ENCODE data around the gene MYO18A.

Gene MYO18A

GRCh38 chr17:29112771-29113295, 67.4 kb downstream of the MYO18A start:
- Histone ChIP-seq H3K27me3 (replicated peaks; ENCODE audit: insufficient read depth, low read length) (no peaks in the 10 kb centered on the region), H3K4me1 (ENCODE audit: low read length) (no peaks in the 10 kb centered on the region), H3K27ac (ENCODE audit: low read length) (no peak overlapping the region), H2AFZ (ENCODE audit: low read length) (no peak overlapping the region), H3K36me3 (replicated peaks; ENCODE audit: insufficient read depth, low read length) (peaks cover 4% of the 10 kb centered on the region; the same call in 1 of the 2 replicates), H3K4me2 (ENCODE audit: low read depth, low read length) (no peak overlapping the region), H3F3A (ENCODE audit: insufficient read depth, low read length) (no peaks in the 10 kb centered on the region), H3K9ac (ENCODE audit: low read length) (no peak overlapping the region), H4K20me1 (ENCODE audit: insufficient read depth, low read length) (no peaks in the 10 kb centered on the region), H3K79me2 (ENCODE audit: low read length) (no peaks in the 10 kb centered on the region), H3K9me3 (replicated peaks; ENCODE audit: insufficient read depth, low read length) (no peaks in the 10 kb centered on the region), H3K9me2 (replicated peaks; ENCODE audit: insufficient read depth, low read length) (no peaks in the 10 kb centered on the region), H3K4me3 (ENCODE audit: low read length) (no peak overlapping the region)
- no peak for DNase-seq
- TF ChIP-seq EZH2 (optimal IDR thresholded peaks at IDR 0.05; ENCODE audit: low read depth, low read length) (no peak), EZH2phosphoT487 (IDR thresholded peaks at IDR 0.05; ENCODE audit: low read length) (no peak), CTCF (IDR thresholded peaks at IDR 0.05; ENCODE audit: low read length) (no peak)

- no peak overlapping the region for H2AFZ ChIP-seq (ENCODE audit: low read length)
- DNase-seq = peak; percentile 35
- no peaks in the 10 kb centered on the region for H4K20me1 ChIP-seq (ENCODE audit: insufficient read depth, low read length)
Measured at GRCh38 chr17:29111816-29112499, 68.2 kb downstream of the MYO18A start.

GRCh38 chr17:29110372-29110757, 69.8 kb downstream of the MYO18A start:
- Histone ChIP-seq H3K27me3 (replicated peaks; ENCODE audit: insufficient read depth, low read length) (no peaks in the 10 kb centered on the region), H3K36me3 (replicated peaks; ENCODE audit: insufficient read depth, low read length) (peaks cover 4% of the 10 kb centered on the region; the same call in 1 of the 2 replicates), H3K79me2 (ENCODE audit: low read length) (no peaks in the 10 kb centered on the region), H3K9me2 (replicated peaks; ENCODE audit: insufficient read depth, low read length) (no peaks in the 10 kb centered on the region), H2AFZ (ENCODE audit: low read length) (no peak overlapping the region), H3K9ac (ENCODE audit: low read length) (no peak overlapping the region), H3K4me1 (ENCODE audit: low read length) (no peaks in the 10 kb centered on the region), H3K27ac (ENCODE audit: low read length) (no peak overlapping the region), H3K4me2 (ENCODE audit: low read depth, low read length) (no peak overlapping the region), H4K20me1 (ENCODE audit: insufficient read depth, low read length) (no peaks in the 10 kb centered on the region), H3K4me3 (ENCODE audit: low read length) (no peak overlapping the region), H3F3A (ENCODE audit: insufficient read depth, low read length) (no peaks in the 10 kb centered on the region), H3K9me3 (replicated peaks; ENCODE audit: insufficient read depth, low read length) (no peaks in the 10 kb centered on the region)
- TF ChIP-seq EZH2 (optimal IDR thresholded peaks at IDR 0.05; ENCODE audit: low read depth, low read length) (no peak), EZH2phosphoT487 (IDR thresholded peaks at IDR 0.05; ENCODE audit: low read length) (no peak), CTCF (IDR thresholded peaks at IDR 0.05; ENCODE audit: low read length) (no peak)
- no peak for DNase-seq

More at GRCh38 chr17:29111816-29112499, 68.2 kb downstream of the MYO18A start:
- Histone ChIP-seq H3K79me2 (ENCODE audit: low read length) (no peaks in the 10 kb centered on the region), H3K4me2 (ENCODE audit: low read depth, low read length) (no peak overlapping the region), H3K36me3 (replicated peaks; ENCODE audit: insufficient read depth, low read length) (peaks cover 4% of the 10 kb centered on the region; the same call in 1 of the 2 replicates), H3F3A (ENCODE audit: insufficient read depth, low read length) (no peaks in the 10 kb centered on the region), H3K4me1 (ENCODE audit: low read length) (no peaks in the 10 kb centered on the region), H3K4me3 (ENCODE audit: low read length) (no peak overlapping the region), H3K9me3 (replicated peaks; ENCODE audit: insufficient read depth, low read length) (no peaks in the 10 kb centered on the region), H3K9me2 (replicated peaks; ENCODE audit: insufficient read depth, low read length) (no peaks in the 10 kb centered on the region), H3K27ac (ENCODE audit: low read length) (no peak overlapping the region), H3K27me3 (replicated peaks; ENCODE audit: insufficient read depth, low read length) (no peaks in the 10 kb centered on the region), H3K9ac (ENCODE audit: low read length) (no peak overlapping the region)
- peak; percentile 75 for TF ChIP-seq CTCF (IDR thresholded peaks at IDR 0.05; ENCODE audit: low read length)
- no peak for TF ChIP-seq EZH2phosphoT487 (IDR thresholded peaks at IDR 0.05; ENCODE audit: low read length)
- no peak for TF ChIP-seq EZH2 (optimal IDR thresholded peaks at IDR 0.05; ENCODE audit: low read depth, low read length)
